HEK293T (cell line): Measurements from ENCODE around the gene CFAP97D2.
"Not testable (repeated sequence)": the region's sequence is repeated elsewhere in the genome, so short reads cannot be mapped to it uniquely, and the experiment has no call there.

Experiments used
- CTCF ChIA-PET: fragments of 350-600 bp; formaldehyde crosslinking; extraction: SDS; loops from one replicate; lab custom pipeline; 2021; ENCODE audit warnings: antibody characterized with exemption, inconsistent platforms; lab: Yijun Ruan, JAX
- POLR2A ChIA-PET: fragments of 350-600 bp; formaldehyde crosslinking; extraction: SDS; loops from one replicate; lab custom pipeline; 2020; ENCODE audit warnings: antibody characterized with exemption, inconsistent platforms; lab: Yijun Ruan, JAX
- DNase-seq: peaks from one replicate; pipeline ENCODE4 v3.0.0; 2012; ENCODE audit warnings: mixed read lengths; ENCODE audit errors: extremely low spot score
- ARNT ChIP-seq: fragments of 450-650 bp; IDR thresholded peaks from 2 replicates; pipeline ENCODE4 v1.6.1; 2017; ENCODE audit warnings: mild to moderate bottlenecking
- BHLHE40 ChIP-seq: fragments of 450-650 bp; IDR thresholded peaks from 2 replicates; pipeline ENCODE4 v1.6.1; 2016; ENCODE audit warnings: mild to moderate bottlenecking, moderate library complexity, borderline replicate concordance
- CTBP1 ChIP-seq: fragments of 450-650 bp; IDR thresholded peaks from 2 replicates; pipeline ENCODE4 v1.6.1; 2016; ENCODE audit warnings: borderline replicate concordance
- ELF4 ChIP-seq: fragments of 450-650 bp; IDR thresholded peaks from 2 replicates; pipeline ENCODE4 v1.6.1; 2017; ENCODE audit warnings: antibody characterized with exemption
- FOXA1 ChIP-seq: fragments of 450-650 bp; IDR thresholded peaks from 2 replicates; pipeline ENCODE4 v1.6.1; 2016; ENCODE audit warnings: mild to moderate bottlenecking
- FOXK2 ChIP-seq: fragments of 450-650 bp; IDR thresholded peaks from 2 replicates; pipeline ENCODE4 v1.6.1; 2016; ENCODE audit warnings: mild to moderate bottlenecking
- FOXM1 ChIP-seq: fragments of 450-650 bp; IDR thresholded peaks from 2 replicates; pipeline ENCODE4 v1.6.1; 2017; ENCODE audit warnings: mild to moderate bottlenecking, borderline replicate concordance
- HDGF ChIP-seq: fragments of 450-650 bp; IDR thresholded peaks from 2 replicates; pipeline ENCODE4 v1.6.1; 2017; ENCODE audit warnings: antibody characterized with exemption, borderline replicate concordance
- L3MBTL2 ChIP-seq: fragments of 450-650 bp; conservative IDR thresholded peaks from 2 replicates; pipeline ENCODE4 v1.6.1; 2016; ENCODE audit warnings: mild to moderate bottlenecking
- LEF1 ChIP-seq: fragments of 450-650 bp; IDR thresholded peaks from 2 replicates; pipeline ENCODE4 v1.6.1; 2017; ENCODE audit warnings: mild to moderate bottlenecking, borderline replicate concordance
- NFRKB ChIP-seq: fragments of 450-650 bp; IDR thresholded peaks from 2 replicates; pipeline ENCODE4 v1.6.1; 2016; ENCODE audit warnings: mild to moderate bottlenecking, moderate library complexity
- PKNOX1 ChIP-seq: fragments of 450-650 bp; IDR thresholded peaks from 2 replicates; pipeline ENCODE4 v1.6.1; 2016
- SP1 ChIP-seq: fragments of 450-650 bp; IDR thresholded peaks from 2 replicates; pipeline ENCODE4 v1.6.1; 2017
- SUZ12 ChIP-seq: fragments of 450-650 bp; IDR thresholded peaks from 2 replicates; pipeline ENCODE4 v1.6.1; 2016; ENCODE audit warnings: mild to moderate bottlenecking
- TARDBP ChIP-seq: fragments of 450-650 bp; IDR thresholded peaks from 2 replicates; pipeline ENCODE4 v1.6.1; 2016
- ZNF384 ChIP-seq: fragments of 450-650 bp; IDR thresholded peaks from 2 replicates; pipeline ENCODE4 v1.6.1; 2016

The CFAP97D2 gene

GRCh38 chr13:114243971-114244370 lies 64.9 kb downstream of the CFAP97D2 start:
- TF ChIP-seq SP1 (no peak), LEF1 (no peak)
- ChIA-PET CTCF (no interaction called here), POLR2A (no interaction called here)
- no peak for DNase-seq

- CTCF ChIA-PET, result no interaction called here
Observed at GRCh38 chr13:114244637-114245036, 65.6 kb downstream of the CFAP97D2 start.

GRCh38 chr13:114248011-114248410 lies 69.0 kb downstream of the CFAP97D2 start:
- ChIA-PET POLR2A (no interaction called here), CTCF (no interaction called here)
- no peak for DNase-seq
- TF ChIP-seq ZNF384 (no peak), TARDBP (no peak), NFRKB (no peak), L3MBTL2 (no peak), ARNT (no peak), CTBP1 (no peak), SUZ12 (no peak), HDGF (no peak), FOXM1 (no peak)

More at GRCh38 chr13:114244637-114245036, 65.6 kb downstream of the CFAP97D2 start:
- DNase-seq, result no peak
- TF ChIP-seq FOXK2 (no peak), BHLHE40 (no peak), FOXA1 (no peak), FOXM1 (no peak), PKNOX1 (no peak), TARDBP (no peak), HDGF (no peak), CTBP1 (no peak), NFRKB (no peak), SP1 (no peak), ARNT (no peak), SUZ12 (no peak)
- POLR2A ChIA-PET, result no interaction called here

GRCh38 chr13:114249077-114249476 lies 70.0 kb downstream of the CFAP97D2 start:
- TF ChIP-seq NFRKB, result no peak
- TF ChIP-seq L3MBTL2, result no peak
- TF ChIP-seq FOXA1, result no peak
- no peak for TF ChIP-seq FOXM1
- no peak for TF ChIP-seq SUZ12
- TF ChIP-seq BHLHE40, result no peak
- TF ChIP-seq CTBP1, result no peak
- TF ChIP-seq ELF4, result no peak
- TF ChIP-seq PKNOX1, result no peak
- TF ChIP-seq ARNT, result no peak
- no peak for TF ChIP-seq SP1
- no peak for TF ChIP-seq LEF1
- TF ChIP-seq HDGF, result no peak
- no peak for TF ChIP-seq ZNF384
- ChIA-PET POLR2A (no interaction called here), CTCF (no interaction called here)
- DNase-seq, result no peak

- CTCF ChIA-PET, POLR2A ChIA-PET, DNase-seq: not testable (repeated sequence)
Observed at GRCh38 chr13:114251639-114252440, 72.8 kb downstream of the CFAP97D2 start.

- CTCF ChIA-PET, result no interaction called here
- POLR2A ChIA-PET, result no interaction called here
- TF ChIP-seq FOXK2 (no peak), PKNOX1 (no peak), ZNF384 (no peak), BHLHE40 (no peak), L3MBTL2 (no peak), HDGF (no peak), FOXM1 (no peak), CTBP1 (no peak), SP1 (no peak), TARDBP (no peak), LEF1 (no peak), FOXA1 (no peak), SUZ12 (no peak), ELF4 (no peak)
- DNase-seq, result no peak
Observed at GRCh38 chr13:114256547-114256946, 77.5 kb downstream of the CFAP97D2 start.

GRCh38 chr13:114257014-114257413 lies 78.0 kb downstream of the CFAP97D2 start:
- CTCF ChIA-PET, result no interaction called here
- POLR2A ChIA-PET, result no interaction called here
- no peak for DNase-seq

More at GRCh38 chr13:114257014-114257413, 78.0 kb downstream of the CFAP97D2 start:
- no peak for TF ChIP-seq LEF1
- no peak for TF ChIP-seq CTBP1
- TF ChIP-seq L3MBTL2, result no peak
- no peak for TF ChIP-seq ARNT
